DMS79 (cell line): ENCODE measurements around the gene TUBGCP6.
A peak's percentile ranks its signal among the peaks of the same experiment; 100 is the strongest.

ENCODE experiments used
- DNase-seq: peaks from one replicate; lab custom pipeline; 2025; lab: John Stamatoyannopoulos, UW

The TUBGCP6 gene, protein sequence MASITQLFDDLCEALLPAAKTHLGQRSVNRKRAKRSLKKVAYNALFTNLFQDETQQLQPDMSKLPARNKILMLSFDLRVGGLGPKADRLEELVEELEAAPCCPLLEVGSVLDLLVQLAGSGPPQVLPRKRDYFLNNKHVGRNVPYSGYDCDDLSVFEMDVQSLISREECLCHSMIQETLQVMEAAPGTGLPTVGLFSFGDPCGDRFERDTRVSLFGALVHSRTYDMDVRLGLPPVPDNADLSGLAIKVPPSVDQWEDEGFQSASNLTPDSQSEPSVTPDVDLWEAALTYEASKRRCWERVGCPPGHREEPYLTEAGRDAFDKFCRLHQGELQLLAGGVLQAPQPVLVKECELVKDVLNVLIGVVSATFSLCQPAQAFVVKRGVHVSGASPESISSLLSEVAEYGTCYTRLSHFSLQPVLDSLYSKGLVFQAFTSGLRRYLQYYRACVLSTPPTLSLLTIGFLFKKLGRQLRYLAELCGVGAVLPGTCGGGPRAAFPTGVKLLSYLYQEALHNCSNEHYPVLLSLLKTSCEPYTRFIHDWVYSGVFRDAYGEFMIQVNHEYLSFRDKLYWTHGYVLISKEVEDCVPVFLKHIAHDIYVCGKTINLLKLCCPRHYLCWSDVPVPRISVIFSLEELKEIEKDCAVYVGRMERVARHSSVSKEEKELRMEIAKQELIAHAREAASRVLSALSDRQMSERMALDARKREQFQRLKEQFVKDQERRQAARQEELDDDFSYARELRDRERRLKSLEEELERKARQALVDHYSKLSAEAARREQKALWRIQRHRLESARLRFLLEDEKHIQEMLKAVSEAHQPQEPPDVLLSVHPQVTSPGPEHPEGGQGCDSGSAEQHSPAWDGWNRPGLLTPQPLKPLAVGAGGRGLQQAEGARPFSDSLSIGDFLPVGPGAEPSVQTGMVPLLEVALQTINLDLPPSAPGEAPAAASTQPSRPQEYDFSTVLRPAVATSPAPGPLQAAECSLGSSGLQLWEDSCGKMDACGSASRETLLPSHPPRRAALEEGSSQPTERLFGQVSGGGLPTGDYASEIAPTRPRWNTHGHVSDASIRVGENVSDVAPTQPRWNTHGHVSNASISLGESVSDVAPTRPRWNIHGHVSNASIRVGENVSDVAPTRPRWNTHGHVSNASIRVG (N-terminal part only)

DNA sequence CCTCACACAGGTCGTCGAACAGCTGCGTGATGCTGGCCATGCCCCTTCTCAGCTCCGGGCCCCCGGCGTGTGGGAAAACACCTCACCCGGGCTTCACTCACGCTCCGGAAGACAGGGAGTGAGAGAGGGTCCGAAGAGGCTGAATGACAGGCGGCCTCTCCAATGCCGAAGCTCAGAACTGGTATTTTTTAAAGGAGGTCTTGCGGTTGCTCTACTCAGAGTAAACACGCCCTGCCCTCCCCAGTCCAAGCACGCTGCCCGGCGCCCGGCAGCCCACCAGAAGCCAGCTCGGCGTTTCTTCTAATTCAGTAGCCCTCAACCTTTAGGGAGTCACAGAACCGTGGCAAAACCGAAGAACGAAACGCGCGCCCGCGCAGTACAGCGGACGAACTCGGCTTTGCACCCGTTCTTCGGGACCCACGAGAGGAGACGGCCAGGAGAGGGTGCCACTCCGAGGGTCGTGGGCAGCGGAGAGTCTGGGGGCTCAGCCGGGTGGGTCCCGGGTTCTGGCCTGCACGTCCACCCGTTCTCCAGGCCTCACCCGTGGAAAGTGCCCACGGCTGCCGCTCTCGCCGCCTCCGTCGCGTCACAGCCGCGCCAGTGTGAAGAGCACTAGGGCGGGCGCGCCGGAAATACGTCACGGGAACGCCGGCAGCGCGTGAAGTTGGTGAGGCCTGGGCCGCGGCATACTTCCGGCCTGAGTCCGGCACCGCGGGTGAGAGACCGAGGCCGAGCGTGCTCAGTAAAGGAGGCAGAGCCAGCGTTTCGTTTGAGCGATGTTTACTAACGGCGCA, at the start of gene TUBGCP6:
Gene TUBGCP6 (minus strand): TSS at position 604 of the 794 bp plus-strand sequence. CDS start 564 bp downstream, at position 40.
- DNase-seq: peak; percentile 33

DNA sequence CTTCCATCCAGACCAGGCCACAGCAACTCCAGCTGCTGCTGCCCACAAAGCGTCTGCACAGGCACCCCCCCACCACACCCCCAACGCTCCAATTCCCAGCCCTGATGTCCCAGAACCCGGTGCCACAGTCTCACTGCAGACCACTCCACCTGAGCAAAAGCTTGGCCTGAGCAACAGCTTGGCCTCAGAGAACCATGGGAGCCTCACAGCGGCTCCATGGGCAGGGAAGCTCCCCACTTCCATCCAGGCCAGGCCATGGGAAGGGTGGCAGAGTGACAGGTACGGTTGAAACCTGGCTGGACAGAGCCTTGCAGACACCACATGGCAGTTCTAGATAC, 49.5 kb upstream of the TUBGCP6 start:
- DNase-seq: no peak

DNA sequence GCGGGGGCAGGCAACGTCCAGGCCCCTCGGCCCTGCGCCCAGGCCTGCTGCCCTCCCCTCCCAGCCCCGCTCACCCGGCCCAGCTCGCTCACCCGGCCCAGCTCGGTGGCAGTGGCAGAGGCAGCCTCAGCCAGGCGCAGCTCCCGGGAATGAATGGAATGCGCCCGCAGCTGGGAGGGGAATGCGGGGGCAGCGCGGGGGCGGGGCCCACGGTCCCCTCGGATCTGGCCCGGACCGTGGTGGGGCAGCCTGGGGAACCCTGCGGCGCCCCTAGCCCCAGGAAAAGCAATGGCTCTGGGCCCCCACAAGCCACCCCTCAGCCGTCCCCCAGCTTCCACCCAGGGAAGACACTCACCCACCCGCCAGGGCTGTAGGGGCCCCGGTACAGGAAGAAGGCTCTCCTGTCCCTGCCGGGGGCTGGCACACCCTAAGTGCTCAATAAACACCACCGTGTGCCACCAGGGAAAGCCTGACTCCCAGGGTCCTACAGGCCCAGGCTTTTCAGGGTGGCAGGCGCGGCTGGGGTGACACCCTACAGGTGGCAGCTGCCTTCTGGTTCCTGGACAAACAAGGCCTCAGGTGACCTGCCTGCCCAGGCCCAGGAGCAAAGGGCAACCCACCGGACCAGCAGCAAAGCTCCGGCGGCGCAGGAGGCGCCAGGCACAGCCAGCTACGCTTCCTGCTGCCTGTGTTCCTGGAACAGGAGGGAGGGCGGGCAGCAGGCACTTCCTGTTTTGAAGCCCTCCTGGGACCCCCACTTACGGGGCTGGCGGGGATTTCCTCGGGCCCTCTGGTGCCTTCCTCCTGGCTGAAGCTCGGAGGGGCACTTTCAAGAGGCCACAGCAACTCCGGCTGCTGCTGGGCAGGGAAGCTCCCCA, 48.9 kb upstream of the TUBGCP6 start:
- no peak for DNase-seq

DNA sequence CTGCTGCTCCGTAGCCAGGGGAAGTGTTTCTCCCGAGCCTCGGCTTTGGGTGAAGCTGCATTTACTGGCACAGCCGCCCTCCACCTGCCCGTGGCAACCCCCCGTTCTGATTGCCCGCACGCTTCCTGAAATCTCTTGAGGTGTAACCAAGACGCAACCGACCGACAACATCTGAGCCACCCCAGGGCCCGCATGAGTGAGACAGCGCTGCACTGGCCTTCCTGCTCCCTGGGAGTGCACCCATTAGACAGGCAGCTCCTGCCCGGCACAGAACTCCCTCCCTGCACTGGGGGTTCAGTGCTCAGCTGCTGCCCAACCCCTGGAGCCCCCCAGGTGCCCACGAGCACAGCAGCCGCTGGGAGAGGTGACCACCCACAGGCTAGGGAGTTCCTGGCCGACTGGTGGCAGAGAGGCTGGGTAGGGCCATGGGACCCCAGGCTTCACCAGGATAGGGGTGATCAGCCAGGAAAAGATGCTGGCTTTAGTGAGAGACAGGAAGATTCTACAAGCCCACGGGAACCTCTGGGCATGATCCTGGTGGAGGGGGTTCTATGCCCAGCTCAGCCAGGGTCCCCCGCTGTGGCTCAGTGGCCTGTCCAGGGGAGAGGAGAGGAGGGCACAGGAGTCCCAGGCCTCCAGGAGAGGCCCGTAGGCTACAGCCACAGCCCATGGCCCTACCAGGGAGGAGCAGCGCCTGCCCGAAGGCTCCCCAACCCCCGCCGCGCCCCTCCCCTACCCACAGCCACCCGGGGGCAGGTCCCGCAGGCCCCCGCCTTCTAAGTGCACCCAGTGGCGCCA, 48.0 kb upstream of the TUBGCP6 start:
- DNase-seq: no peak

DNA sequence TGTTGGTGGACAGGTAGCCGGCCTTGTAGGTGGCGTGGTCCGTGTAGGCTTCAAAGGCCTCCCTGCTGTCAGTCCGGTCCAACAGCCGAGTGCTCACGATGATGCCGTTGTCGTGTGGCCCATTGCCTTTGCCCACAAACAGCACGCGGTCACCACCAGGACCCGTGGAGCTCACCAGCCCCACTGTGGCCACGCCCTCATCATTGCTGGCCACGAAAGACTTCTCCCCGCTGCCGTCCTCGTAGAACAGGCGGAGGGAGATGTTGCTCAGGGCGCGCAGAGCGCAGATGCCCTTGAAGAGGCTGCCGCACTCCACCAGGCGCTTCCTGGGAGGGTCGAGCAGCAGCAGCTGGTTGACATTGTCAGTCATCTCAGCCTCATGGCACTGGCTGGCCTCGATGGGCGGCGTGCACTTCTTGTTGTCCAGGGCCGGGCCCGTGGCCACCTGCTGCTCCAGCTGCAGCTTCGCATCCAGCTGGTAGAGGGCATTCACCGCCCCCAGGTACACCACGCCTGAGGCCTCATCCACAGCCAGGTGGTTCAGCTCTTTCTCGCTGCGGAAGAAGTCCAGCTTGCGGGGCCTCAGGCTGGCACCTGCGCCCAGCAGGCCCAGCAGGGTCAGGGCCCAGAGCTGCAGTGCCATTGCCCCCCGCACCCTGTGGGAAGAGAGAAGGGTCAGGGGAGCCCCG, 45.3 kb upstream of the TUBGCP6 start:
- DNase-seq: no peak

DNA sequence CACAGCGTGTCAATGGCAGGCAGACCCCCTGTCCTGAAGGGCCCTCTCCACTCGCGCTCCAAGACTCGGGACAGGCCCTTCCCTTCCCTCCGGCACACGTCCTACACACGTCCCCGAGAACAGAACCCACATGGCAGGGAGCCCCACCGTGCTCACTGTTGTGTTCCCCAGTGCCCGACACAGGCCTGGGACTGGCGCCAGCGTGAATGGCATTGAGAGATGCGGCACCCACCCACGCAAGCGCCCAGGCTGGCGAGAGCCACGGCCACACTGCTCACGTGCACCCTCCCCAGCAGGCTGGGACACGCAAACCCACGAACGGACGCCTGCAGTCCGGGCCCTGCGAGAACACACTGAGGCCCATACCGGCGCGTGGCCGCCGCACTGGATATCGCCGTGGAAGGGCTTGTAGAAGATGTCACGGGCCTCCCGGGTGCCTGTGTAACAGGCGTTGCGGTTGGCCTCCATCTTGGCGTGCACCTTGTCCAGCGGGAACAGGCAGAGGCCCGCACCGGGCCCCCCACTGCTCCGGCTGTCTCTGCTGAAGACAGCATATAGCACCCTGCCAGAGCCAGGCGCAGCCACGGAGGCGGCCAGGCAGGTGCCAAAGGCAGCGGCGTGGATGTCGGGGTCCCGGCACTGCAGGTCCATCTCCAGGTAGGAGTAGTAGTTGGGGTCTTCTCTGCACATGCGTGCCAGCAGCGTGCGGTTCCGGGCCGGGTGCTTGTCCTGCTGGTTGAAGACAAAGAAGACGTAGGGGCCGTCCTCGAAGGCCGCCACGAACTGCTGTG, 44.5 kb upstream of the TUBGCP6 start:
- no peak for DNase-seq

DNA sequence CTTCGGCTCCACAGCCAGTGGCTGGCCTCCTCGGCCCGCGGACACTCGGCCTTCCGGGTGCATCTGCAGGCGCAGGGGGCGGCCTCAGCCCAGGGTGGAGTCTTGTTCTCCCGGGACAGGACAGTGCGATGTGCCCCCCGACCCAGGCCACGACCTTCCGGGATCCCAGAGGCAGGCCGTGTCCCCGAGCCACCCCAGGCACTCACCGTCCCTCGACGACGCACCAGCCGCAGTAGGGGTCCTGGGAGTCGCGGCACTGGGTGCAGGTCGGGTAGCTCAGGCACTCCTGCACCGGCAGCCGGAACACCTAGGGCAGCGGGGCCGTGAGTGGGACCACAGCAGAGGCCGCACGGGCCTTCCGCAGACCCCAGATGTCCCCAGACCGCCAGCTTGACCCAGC, 42.9 kb upstream of the TUBGCP6 start:
- DNase-seq: no peak

DNA sequence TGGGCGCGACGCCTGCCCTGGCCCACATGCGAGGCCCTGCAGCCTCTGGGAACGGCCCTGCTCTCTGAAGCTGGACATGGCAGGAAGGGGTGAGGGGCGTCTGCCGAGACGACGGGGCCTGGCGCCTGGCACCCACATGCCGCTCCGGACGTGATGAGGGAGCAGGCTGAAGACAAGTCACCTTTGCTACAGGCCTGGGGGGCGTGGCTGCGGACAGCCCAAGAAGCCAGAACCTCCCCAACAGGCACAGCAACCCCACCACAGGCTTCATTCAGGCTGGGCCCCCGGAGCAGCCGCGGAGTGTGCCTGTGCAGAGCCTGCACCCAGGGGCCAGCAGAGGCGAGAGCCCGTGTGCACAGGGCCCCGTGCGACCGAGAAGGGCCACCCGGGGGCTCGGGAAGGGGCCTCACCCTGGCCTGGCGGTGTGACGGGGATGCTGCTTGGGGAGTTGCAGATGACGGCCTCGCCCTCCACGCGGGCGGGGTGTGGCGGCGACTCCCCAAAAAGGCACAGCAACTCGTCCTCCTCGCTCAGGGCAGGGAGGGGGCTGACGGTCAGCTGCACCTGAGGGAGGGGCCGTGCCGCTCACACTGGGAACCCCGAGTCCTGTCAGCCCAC, 42.0 kb upstream of the TUBGCP6 start:
- no peak for DNase-seq

DNA sequence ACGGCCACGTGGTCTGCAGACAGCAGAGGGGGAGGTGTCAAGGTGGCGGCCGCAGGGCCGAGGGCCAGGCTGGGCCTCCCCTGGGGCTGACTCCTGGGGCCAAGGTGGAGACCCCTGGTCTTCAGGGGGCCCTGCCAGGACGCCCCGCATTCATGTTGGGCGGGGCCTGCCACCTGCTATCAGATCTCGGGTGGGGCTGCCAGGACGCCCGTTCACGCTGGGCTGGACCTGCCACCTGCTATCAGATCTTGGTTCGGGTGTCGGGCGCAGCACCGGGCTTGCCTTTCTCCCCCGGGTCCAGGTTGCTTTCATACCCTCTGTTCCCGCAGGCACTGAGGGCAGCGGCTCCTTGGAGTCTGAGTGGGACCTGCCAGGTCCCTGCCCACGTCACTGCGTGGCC, 41.5 kb upstream of the TUBGCP6 start:
- no peak for DNase-seq

DNA sequence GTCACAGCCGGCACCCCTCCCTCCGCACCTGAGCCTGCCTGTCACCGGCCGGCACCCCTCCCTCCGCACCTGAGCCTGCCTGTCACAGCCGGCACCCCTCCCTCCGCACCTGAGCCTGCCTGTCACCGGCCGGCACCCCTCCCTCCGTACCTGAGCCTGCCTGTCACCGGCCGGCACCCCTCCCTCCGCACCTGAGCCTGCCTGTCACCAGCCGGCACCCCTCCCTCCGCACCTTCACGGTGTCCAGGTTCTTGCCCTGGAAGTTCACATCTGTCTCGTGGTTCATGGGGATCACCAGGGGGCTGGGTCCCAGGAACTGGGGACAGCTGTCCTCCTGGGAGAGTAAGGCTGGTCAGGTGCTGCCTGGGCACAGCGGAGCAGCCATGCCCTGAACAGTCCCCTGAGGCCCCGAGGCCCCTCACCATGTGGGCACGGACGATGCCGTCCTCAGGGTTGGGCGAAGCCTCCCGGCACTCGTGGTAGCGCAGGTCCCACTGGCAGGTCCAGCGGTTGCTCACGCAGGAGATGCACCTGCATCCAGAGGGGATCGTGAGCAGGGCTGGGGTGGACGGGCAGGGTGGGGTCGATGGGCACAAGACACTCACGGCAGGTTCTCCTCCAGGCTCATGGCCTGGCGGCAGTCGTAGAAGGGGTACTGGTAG, 40.9 kb upstream of the TUBGCP6 start:
- DNase-seq: no peak

DNA sequence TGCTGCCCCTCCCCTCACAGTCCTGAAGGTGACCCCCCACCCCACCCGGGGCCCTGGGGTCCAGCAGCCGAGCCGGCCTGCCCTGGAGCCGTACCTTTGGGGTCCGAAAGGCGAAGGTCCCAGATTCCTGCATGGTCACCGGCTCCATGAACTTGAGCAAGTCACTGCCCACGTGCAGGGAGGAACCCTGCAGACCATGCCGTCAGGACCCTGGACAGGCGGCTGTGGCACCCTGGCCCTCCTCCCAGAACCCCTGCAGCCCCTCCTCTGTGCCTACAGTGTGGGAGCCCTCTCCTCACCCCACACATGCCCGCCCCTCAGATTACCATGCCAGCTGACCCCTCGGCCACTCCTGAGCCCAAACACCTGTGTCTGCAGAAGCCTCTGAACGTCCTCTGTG, 39.7 kb upstream of the TUBGCP6 start:
- DNase-seq: no peak

DNA sequence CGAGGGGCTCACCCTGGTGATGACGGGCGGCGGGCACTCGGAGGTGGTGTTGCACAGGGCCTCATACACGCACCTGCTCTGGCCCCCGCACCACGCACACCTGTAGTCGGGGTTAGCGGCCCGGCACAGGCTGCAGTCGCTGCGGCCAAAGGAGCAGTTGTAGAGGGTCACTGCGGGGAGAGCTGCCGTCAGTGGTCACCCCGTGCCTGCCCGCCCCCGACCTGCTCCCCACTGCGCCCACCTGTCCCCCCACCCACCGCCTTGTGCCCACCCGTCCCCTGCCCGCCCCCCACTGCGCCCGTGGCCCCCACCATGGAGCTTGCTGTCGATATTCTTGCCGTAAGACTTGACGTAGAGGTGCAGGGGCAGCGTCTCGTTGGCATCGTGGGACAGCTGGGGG, 39.0 kb upstream of the TUBGCP6 start:
- no peak for DNase-seq

DNA sequence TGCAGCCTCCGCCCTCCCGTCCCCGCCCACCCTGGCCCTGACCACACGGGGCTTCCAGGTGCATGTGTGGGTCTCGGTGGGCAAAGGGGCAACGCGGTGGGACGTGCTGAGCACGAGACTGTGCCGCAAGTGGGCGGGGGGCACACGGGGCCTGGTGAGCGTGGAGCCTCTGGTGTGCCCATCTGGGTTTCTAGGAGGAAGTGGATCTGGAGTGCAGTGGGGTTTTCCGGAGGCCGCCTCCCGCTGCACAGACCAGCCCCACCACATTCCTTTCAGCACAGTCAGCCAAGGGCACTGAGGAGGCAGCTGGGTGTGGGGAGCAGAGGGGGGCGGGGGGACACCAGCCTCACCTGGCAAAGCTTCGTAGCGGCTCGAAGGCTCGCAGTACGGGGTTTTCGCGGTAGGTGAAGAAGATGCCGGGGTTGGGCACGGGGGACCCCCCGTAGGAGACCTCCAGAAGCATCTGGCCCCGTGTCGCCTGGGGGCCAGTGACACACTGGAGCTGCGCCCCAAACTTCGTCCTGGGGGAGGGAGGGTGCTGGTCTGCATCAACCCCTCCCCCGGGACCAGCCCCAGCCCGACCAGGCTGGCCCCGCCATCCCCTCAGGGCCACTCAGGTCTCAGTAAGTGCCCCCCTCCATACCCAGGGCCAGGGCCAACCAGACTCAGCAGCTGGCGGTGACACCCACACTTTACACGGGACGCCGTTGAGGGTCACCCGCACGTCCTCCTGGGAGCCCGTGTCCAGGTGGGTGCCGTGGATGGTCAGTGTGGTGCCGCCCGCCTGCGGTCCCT, 37.7 kb upstream of the TUBGCP6 start:
- no peak for DNase-seq

DNA sequence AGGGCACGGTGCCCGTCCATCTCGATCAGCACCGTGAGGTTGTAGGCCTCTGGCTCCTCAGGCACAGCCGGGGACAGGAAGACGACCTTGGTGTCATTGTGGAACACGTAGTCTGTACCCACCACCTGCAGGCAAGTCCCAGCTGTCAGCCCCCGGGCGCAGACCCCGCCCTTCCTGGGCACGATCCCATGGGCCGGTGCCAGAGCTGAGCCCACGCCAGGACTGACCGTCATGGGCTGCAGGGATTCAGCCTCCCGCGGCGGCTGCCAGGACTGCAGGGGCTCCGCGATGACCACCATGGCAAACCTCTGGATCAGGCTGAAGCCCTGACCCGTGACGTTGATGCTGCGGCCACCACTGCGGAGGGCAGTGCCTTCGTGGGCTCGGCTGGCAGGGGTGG, 37.1 kb upstream of the TUBGCP6 start:
- no peak for DNase-seq

DNA sequence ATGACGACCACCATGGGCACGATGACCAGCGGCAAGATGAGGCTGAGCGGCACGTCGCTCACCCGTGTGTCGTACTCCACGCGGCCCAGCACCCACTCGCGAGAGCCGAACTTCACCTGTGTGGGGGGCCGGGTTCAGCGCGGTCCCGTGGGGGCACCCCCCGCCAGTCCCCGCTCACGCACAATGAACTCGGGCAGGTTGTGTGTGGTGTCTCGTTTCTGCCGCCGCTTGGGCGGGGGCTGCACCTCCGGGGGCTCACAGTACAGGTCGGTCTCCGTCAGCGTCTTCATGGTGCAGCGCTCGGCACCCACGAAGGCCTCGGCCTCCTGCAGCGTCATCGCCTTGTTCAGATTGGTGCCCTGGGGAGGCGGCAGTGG, 36.5 kb upstream of the TUBGCP6 start:
- DNase-seq: no peak

DNA sequence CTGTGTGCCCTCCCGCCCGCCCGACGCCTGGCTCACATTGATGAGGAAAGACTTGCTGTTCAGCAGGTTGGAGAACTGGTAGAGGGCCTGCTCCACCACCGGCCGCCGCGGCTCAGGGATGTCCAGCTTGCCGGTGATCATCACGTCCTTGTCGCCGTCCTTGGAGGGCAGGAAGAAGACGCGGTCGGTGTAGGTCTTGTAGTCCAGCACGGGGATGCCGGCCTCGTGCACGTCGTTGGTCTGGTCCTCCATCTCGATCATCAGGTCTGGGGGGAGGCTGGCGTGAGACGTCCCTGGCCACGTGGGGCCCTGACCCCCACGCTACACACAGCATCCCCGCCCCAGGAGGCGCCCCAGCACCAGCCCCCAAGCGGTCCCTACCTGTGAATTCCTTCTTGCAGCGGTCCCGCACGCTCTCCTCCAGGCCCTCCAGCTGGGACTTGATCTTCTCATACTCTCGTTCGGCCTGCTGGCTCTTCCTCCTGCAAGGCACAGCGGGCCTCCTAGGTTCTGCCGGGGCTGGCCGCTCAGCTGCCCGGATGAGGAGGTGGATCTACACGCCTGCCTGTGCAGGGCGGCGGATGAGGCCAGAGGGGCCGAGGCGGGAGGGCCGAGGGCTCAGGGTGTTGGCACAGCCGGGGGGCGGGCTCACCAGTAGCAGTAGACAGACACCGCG, 36.0 kb upstream of the TUBGCP6 start:
- DNase-seq: no peak
